K562 (cell line): ENCODE results near the gene SIMC1. TPM values are rescaled to one million over a fixed set of nuclear protein-coding genes. Genes with fewer than 3 reads are reported as not detected.

Source experiments
- ARHGAP35 ChIP-seq: fragments of 450-650 bp; IDR thresholded peaks from 2 replicates; pipeline ENCODE4 v1.6.1; 2018; ENCODE audit not compliant: partially characterized antibody
- CBFA2T3 ChIP-seq: fragments of 450-650 bp; IDR thresholded peaks from 2 replicates; pipeline ENCODE4 v1.6.1; 2017
- ESRRB ChIP-seq: fragments of 250-450 bp; sonication (Bioruptor Pico); IDR thresholded peaks from 2 replicates; pipeline ENCODE4 v1.5.0; 2020; ENCODE audit warnings: mild to moderate bottlenecking, moderate library complexity, borderline replicate concordance
- GATAD2A ChIP-seq: fragments of 450-650 bp; IDR thresholded peaks from 2 replicates; pipeline ENCODE4 v1.6.1; 2017
- HMG20B ChIP-seq: fragments of 250-450 bp; sonication (Bioruptor Pico); IDR thresholded peaks from 2 replicates; pipeline ENCODE4 v1.5.0; 2021; ENCODE audit warnings: mild to moderate bottlenecking
- NR3C1 ChIP-seq: sonication (generic); formaldehyde crosslinking; IDR thresholded peaks from 2 replicates; pipeline ENCODE4 v1.8.1; 2022; ENCODE audit warnings: missing genetic modification reagents
- POLR2AphosphoS5 ChIP-seq: IDR thresholded peaks from 2 replicates; pipeline ENCODE4 v1.6.1; 2011; ENCODE audit warnings: mild to moderate bottlenecking, low read depth, low read length, moderate library complexity; ENCODE audit not compliant: control insufficient read depth, insufficient read depth
- PTTG1 ChIP-seq: fragments of 450-650 bp; IDR thresholded peaks from 2 replicates; pipeline ENCODE4 v1.6.1; 2016; ENCODE audit warnings: low read depth, mild to moderate bottlenecking, missing genetic modification characterization, missing compliant biosample characterization
- RCOR1 ChIP-seq, 2 experiments: IDR thresholded peaks; 2 replicates each; pipeline ENCODE4 v1.6.1; 2012; ENCODE audit warnings: low read depth in 2 of 2, low read length in 2 of 2, borderline replicate concordance in 1 of 2, improper control_type of control experiment in 1 of 2
- SFPQ ChIP-seq: fragments of 200-400 bp; formaldehyde crosslinking; IDR thresholded peaks from 2 replicates; pipeline ENCODE4 v1.6.1; 2017; ENCODE audit warnings: mild to moderate bottlenecking, low read depth, low read length, moderate library complexity
- SOX6 ChIP-seq: fragments of 450-650 bp; IDR thresholded peaks from 2 replicates; pipeline ENCODE4 v1.6.1; 2014; ENCODE audit warnings: mild to moderate bottlenecking
- SRSF3 ChIP-seq: fragments of 200-400 bp; formaldehyde crosslinking; IDR thresholded peaks from 2 replicates; pipeline ENCODE4 v1.6.1; 2016; ENCODE audit warnings: mild to moderate bottlenecking, low read length, moderate library complexity; ENCODE audit not compliant: insufficient read depth
- TAF15 ChIP-seq: fragments of 200-400 bp; formaldehyde crosslinking; IDR thresholded peaks from 2 replicates; pipeline ENCODE4 v1.6.1; 2017; ENCODE audit warnings: mild to moderate bottlenecking, low read depth, low read length, moderate library complexity
- ZNF140 ChIP-seq: fragments of 250-450 bp; sonication (Bioruptor Pico); IDR thresholded peaks from 2 replicates; pipeline ENCODE4 v1.8.0; 2021; ENCODE audit warnings: moderate library complexity, mild to moderate bottlenecking, inconsistent platforms
- ZNF197 ChIP-seq: fragments of 200-800 bp; sonication (Bioruptor generic); IDR thresholded peaks from 2 replicates; pipeline ENCODE4 v1.6.1; 2016; ENCODE audit warnings: low read depth, missing genetic modification characterization, missing compliant biosample characterization
- ZNF217 ChIP-seq: sonication (generic); formaldehyde crosslinking; IDR thresholded peaks from 2 replicates; pipeline ENCODE4 v1.8.0; 2022; ENCODE audit warnings: mild to moderate bottlenecking, missing genetic modification reagents
- ZNF76 ChIP-seq: fragments of 250-450 bp; sonication (Bioruptor Pico); IDR thresholded peaks from 2 replicates; pipeline ENCODE4 v1.4.0; 2020; ENCODE audit warnings: mild to moderate bottlenecking, moderate library complexity, borderline replicate concordance
- ZNF766 ChIP-seq: fragments of 200-800 bp; sonication (Bioruptor generic); conservative IDR thresholded peaks from 2 replicates; pipeline ENCODE4 v1.6.1; 2016; ENCODE audit warnings: missing genetic modification characterization, missing compliant biosample characterization
- ZNF77 ChIP-seq: fragments of 250-450 bp; sonication (Bioruptor Pico); IDR thresholded peaks from 2 replicates; pipeline ENCODE4 v1.5.0; 2020
- polyA plus RNA-seq, 8 experiments: library from polyadenylated mRNA; depleted of rRNA in 4 of 8; stranded (reverse) in 5 of 8; unstranded in 3 of 8; fragments of >200 nt; fragmentation: Nextera tagmentation in 2 of 8; fragmentation: Illumina TruSeq in 1 of 8; extraction: Ambion mirVana in 2 of 8; extraction: Trizol in 1 of 8; gene quantifications; 2 replicates each; pipeline versions ENCODE4 v1.2.1 to v1.2.3, GENCODE V29; 2011 to 2014; ENCODE audit warnings: inconsistent platforms in 1 of 8, missing spikeins in 1 of 8
- total RNA-seq, 7 experiments: library from RNA; depleted of rRNA in 6 of 7; stranded (reverse); fragments of >200 nt in 6 of 7; fragmentation: Illumina TruSeq in 2 of 7; extraction: Trizol in 2 of 7; gene quantifications; 2 replicates each; pipeline versions ENCODE4 v1.2.1 to v1.2.3, GENCODE V29; 2011 to 2021; ENCODE audit warnings: low replicate concordance in 1 of 7
- TF ChIP-seq, protein P1 (sequence below): fragments of 150-350 bp; conservative IDR thresholded peaks from 2 replicates; pipeline ENCODE4 v1.6.1; 2014; ENCODE audit warnings: low read length
- TF ChIP-seq, protein P2 (sequence below): fragments of 450-650 bp; formaldehyde crosslinking; IDR thresholded peaks from 2 replicates; pipeline ENCODE4 v1.4.0; 2022; ENCODE audit warnings: mild to moderate bottlenecking, moderate library complexity

The SIMC1 gene
- total and polyA plus RNA-seq, 9 of the 15 experiments (the other 6 are each of a cell fraction or from before 2014, with no cell fraction given), result 7.2 to 36.3 (median 14.7) TPM

DNA sequence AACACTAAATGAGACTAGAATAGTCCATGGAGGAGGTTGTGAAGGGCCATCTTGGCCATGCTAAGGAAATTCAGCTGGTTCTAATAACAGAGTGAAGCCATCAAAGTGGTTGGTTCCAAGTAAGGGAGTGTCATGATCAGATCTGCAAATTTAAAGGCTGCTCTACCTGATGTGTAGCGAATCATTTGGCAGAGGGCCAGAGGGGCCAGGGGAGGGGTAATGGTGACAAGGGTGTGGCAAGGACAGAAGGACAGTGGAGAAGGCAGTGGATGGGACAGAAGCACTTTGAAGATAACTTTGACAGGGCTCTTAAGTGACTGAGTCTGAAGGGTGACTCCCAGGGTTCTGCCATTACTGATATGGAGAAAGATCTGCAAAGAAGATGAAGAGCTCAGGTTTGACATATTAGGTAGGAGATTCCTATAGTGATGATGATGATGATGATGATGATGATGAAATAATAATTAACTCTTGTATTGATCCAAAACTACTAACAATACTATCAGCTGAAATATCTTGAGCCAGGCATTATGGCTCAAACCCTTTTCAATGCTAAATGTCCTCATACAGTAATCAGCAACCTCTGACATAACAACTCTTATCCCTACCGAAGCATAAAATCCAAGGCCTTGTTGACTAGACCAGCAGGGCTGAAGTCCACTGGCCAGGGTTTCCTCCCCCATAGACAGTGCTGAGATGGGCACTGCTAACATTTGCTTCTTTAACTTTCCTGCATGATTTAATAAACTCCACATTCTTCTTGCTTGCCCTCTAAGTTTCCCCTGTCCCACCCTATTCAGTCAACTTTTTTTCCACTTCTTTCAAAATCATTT is 103.3 kb downstream of the SIMC1 start (continued):
- TF ChIP-seq, protein P1, sequence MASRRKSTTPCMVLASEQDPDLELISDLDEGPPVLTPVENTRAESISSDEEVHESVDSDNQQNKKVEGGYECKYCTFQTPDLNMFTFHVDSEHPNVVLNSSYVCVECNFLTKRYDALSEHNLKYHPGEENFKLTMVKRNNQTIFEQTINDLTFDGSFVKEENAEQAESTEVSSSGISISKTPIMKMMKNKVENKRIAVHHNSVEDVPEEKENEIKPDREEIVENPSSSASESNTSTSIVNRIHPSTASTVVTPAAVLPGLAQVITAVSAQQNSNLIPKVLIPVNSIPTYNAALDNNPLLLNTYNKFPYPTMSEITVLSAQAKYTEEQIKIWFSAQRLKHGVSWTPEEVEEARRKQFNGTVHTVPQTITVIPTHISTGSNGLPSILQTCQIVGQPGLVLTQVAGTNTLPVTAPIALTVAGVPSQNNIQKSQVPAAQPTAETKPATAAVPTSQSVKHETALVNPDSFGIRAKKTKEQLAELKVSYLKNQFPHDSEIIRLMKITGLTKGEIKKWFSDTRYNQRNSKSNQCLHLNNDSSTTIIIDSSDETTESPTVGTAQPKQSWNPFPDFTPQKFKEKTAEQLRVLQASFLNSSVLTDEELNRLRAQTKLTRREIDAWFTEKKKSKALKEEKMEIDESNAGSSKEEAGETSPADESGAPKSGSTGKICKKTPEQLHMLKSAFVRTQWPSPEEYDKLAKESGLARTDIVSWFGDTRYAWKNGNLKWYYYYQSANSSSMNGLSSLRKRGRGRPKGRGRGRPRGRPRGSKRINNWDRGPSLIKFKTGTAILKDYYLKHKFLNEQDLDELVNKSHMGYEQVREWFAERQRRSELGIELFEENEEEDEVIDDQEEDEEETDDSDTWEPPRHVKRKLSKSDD, result no peak
- TF ChIP-seq ZNF217 (CRISPR knock-in tag) (no peak), ZNF77 (CRISPR knock-in tag) (no peak), ZNF140 (CRISPR knock-in tag) (no peak), SRSF3 (no peak), SFPQ (no peak), ZNF76 (CRISPR knock-in tag) (no peak), ZNF197 (CRISPR knock-in tag) (no peak), ESRRB (CRISPR knock-in tag) (no peak), GATAD2A (no peak), PTTG1 (no peak), ZNF766 (no peak), POLR2AphosphoS5 (no peak), SOX6 (no peak), NR3C1 (CRISPR knock-in tag) (no peak), CBFA2T3 (peak; percentile 75), HMG20B (CRISPR knock-in tag) (no peak), RCOR1 (IDR thresholded peaks at IDR 0.05; ENCODE audit: borderline replicate concordance in 1 of 2, low read depth in 2 of 2, low read length in 2 of 2) (peak in 1 of 2 experiments; percentile 36; a peak in 1 of 4 replicates), ARHGAP35 (no peak), TAF15 (no peak)
- TF ChIP-seq, protein P2, sequence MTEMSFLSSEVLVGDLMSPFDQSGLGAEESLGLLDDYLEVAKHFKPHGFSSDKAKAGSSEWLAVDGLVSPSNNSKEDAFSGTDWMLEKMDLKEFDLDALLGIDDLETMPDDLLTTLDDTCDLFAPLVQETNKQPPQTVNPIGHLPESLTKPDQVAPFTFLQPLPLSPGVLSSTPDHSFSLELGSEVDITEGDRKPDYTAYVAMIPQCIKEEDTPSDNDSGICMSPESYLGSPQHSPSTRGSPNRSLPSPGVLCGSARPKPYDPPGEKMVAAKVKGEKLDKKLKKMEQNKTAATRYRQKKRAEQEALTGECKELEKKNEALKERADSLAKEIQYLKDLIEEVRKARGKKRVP (CRISPR knock-in tag), result no peak
